Fibroblast of skin of abdomen (primary cell): ENCODE data around the gene COX10. TPM values are rescaled to one million over a fixed set of nuclear protein-coding genes. Genes with fewer than 3 reads are reported as not detected.
"Not testable (repeated sequence)": the region's sequence is repeated elsewhere in the genome, so short reads cannot be mapped to it uniquely, and the experiment has no call there.

Source experiments
- DNase-seq: peaks from one replicate; pipeline ENCODE4 v3.0.0-alpha.2; 2013
- polyA plus RNA-seq, 2 experiments: library from polyadenylated mRNA; unstranded; fragments of 120-200 nt; gene quantifications; one replicate each; pipeline ENCODE4 v1.2.1, GENCODE V29; 2013; ENCODE audit not compliant: insufficient read length in 2 of 2

The COX10 gene
- 14.3 TPM for polyA plus RNA-seq (2013, experiment 1 of 2; ENCODE audit: insufficient read length)
- 13.0 TPM for polyA plus RNA-seq (2013, experiment 2 of 2; ENCODE audit: insufficient read length)

DNA sequence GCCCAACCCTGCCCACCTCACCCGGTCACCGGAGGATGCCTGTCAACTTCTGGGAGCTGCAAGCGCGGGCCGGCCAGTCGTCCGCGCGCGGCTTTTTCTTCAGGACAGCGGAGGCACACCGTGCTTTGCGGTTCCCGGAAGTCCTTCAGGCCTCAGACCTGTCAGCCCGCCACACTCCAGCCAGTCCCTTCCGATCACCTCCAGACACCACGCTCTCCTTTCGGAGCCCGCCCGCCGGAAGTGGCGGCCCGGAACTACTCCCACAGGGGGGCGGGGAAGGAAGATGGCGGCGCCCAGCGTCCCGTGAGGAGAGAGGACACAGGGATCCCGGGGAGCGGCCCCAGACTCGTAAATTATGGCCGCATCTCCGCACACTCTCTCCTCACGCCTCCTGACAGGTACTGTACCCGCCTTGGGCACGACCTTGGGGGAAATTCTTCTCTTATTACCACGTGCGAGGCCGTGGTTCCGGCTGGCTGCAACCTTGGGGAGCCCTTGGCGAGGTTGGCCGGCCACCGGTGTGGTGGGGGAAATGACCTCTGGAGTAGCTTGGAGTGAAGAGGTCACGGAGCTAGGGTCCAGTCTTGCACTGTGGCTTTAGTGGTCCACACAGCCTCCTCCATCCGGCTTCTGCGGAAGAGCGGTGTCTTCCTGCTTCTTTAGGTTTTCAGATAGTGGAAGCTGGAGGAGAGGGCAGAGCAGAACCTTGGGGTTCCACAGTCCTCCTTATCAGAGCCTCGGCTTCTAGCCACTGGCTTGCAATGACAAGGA is at the start of gene COX10:
Gene COX10 (plus strand): TSS at position 254 of the 771 bp plus-strand sequence. CDS start 102 bp downstream, at position 356.
- DNase-seq, result peak; percentile 83

GRCh38 chr17:14021651-14022294 is 47.5 kb upstream of the COX10 start:
- not testable (repeated sequence) for DNase-seq

DNA sequence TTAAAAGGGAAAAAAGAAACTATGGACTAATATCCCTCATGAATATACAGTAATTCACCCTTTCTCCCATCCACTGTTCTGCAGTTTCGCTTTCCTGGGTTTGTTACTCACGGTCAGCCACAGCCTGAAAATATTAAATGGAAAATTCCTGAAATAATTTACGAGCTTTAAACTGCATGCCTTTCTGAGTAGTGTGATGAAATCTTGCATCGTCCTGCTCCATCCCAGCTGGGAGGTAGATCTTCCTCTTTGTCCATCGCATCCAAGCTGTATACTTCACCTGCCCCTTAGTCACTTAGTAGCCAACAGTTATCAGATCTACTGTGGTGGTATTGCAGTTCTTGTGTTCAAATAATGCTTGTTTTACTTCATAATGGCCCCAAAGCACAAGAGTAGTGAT is 39.5 kb upstream of the COX10 start:
- DNase-seq, result peak; percentile 57

GRCh38 chr17:14032234-14032633 is 37.1 kb upstream of the COX10 start:
- no peak for DNase-seq

DNA sequence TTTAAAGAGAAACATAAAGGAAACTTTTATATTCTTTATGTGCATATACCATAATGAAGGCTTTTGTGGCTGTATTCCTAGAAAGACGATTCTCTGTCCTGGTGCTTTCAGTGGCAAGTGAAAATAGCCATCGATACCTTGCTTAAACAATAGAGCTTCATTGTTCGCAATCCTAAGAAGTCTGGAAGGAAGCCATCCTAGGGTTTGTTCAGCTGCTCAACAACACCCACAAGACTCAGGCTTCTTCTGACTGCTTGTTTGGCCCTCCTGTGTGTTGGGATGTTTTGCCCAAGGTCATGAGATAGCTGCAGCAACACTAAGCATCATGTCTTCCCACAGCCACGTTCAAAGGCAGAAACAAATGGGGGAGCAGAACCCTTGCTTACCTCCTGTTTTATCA is 36.1 kb upstream of the COX10 start:
- no peak for DNase-seq

DNA sequence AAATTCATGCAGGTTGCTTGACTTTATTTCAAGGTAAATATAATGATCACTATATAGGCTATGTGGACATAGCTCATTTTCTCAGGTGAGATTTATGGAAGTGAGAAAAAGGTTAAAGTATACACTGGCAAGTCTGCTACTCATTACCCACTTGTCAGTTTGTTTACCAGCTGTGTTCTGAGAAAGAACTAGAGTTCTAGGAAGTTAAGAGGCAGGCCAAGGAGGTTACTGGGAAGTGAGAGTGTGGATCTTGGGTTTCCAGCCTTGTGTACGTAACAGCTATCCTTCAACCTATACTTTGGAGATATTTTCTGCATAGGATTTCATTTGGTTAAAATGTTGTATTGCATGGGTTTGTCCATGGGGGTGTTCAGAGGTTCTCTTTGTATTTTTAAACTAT is 31.9 kb upstream of the COX10 start:
- DNase-seq, result no peak

DNA sequence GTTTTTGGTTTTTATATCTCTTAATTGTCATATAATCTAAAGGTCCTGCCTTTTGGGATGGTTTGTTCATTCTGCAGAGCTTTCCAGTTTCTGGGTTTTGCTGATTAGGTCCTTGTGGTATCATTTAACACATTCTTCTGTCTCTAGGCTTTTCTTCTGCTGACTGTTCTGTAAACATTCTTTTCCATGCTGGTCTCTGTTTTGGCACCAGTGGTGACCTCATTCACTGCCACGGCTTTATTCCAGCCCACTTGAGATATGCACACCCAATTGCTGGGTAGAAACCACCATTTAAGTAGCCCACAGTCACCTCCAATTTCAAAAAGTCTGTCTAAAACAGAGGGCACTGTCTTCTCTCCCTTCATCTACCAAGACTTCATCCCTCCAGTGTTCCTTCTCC is 31.1 kb upstream of the COX10 start:
- DNase-seq, result peak; percentile 43

DNA sequence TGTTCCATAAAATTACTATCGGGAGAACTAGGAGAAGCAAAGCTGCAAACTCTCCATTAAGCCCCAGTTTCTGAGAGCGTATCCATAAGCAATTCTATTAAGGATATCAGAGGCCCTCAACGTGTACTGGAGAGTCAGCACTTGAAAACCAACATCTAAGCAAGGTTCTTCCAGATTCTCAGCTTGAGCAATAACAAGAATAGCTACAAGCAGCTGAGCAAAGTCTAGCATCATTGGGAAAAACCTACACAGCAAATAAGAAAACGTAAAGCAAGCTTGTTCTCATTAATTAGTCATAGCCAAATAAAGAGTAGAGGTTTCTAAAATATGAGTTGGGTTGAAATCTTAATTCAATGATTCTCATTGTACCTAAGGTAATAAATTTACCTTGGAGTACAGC is 26.9 kb upstream of the COX10 start:
- DNase-seq, result no peak

GRCh38 chr17:14044702-14045101 is 24.6 kb upstream of the COX10 start:
- DNase-seq, result no peak

DNA sequence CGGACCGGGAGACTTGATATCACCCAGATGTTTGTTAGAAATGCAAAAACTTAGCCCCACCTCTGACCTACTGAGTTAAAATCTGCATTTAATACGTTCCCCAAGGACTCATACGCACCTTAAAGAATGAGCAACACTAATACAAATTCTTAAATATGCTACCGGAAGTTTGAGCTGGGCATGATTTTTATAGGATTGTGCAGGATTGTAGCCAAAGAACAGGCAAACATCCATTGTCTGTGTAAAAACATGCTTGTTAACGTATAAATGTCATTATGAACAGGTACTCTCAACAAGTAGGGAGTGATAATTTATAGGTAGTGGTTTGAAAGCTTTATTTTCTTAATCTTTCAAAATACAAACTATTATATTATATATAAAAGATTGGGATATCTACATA is 22.3 kb upstream of the COX10 start:
- no peak for DNase-seq

DNA sequence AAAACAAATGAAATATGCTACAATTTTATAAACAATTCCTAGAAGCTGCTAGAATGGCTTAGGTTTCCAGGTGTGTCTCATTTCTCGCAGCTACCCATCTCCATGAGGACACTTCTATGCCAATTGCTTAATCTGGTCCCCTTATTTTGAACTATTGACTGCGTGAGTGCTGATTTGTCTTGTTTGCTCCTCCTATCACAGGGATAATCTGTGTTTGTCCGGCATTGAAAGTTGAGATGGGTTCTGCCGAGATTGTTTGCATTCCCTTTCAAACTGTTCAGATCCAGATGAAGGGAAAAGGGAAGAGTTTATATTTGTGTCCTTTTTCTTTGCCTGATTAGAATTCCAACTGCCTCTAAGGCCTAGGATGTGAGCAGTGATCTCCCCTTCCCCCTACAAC is 21.7 kb upstream of the COX10 start:
- no peak for DNase-seq

- no peak for DNase-seq
Observed at GRCh38 chr17:14048169-14048568, 21.1 kb upstream of the COX10 start.

DNA sequence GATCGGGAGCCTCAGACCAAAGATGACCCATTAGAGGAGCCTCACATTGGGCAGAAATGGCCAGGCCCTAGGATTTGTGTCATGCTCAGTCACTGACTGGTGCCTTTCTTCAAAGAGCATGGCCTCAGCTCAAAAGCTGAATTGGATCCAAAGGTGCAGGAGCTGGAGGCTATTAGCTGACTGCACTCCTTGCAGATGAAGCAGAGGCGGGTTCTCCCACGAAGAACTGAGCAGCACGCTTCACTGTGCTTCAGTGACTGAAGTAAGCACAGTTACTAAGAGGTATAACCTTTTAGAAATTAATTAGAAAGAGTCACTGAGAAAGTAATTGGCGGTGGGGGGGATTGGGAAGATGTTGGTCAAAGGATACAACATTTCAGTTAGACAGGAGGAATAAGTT is 18.7 kb upstream of the COX10 start:
- no peak for DNase-seq

GRCh38 chr17:14051692-14052091 is 17.6 kb upstream of the COX10 start:
- peak; percentile 12 for DNase-seq

GRCh38 chr17:14052886-14053615 is 16.3 kb upstream of the COX10 start:
- DNase-seq, result peak; percentile 75

DNA sequence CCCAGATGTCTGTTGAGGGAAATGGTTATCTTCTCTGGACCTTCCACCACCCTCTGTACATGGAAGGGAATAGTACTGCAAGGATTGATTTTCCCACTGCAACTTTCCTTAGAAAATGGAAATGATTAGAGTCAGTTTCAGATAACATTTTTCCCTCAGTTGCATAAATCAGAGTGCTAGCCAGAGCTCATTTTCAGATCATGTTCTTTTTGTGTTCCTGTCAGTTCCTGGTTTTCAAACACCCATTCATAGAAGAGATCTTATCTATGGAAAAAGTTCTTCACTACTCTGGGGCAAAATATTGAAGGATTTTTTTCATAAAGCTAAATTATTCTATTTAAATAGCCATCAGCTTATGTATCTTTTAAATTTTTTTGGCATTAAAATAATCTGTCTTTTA is 11.7 kb upstream of the COX10 start:
- DNase-seq, result peak; percentile 31

- peak; percentile 89 for DNase-seq
Observed at GRCh38 chr17:14058051-14058450, 11.3 kb upstream of the COX10 start.

DNA sequence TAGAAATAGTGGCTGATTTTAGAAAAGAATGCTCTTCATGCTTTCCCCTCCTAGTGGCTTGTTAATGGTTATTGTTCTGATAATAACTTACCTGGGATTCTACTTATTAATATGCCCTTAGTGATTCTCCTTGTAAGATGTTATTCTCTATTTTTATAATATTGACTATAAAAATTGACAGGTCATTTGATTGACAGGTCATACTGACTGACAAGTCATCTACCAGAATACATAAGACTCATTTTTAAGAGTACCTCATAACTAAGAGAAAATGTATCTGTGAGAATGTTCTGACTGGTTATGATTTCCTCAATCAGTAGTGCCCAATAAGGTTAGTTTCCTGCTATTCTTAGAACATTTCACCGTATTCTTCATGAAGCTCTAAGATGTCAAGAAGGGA is 8.6 kb upstream of the COX10 start:
- DNase-seq, result no peak

DNA sequence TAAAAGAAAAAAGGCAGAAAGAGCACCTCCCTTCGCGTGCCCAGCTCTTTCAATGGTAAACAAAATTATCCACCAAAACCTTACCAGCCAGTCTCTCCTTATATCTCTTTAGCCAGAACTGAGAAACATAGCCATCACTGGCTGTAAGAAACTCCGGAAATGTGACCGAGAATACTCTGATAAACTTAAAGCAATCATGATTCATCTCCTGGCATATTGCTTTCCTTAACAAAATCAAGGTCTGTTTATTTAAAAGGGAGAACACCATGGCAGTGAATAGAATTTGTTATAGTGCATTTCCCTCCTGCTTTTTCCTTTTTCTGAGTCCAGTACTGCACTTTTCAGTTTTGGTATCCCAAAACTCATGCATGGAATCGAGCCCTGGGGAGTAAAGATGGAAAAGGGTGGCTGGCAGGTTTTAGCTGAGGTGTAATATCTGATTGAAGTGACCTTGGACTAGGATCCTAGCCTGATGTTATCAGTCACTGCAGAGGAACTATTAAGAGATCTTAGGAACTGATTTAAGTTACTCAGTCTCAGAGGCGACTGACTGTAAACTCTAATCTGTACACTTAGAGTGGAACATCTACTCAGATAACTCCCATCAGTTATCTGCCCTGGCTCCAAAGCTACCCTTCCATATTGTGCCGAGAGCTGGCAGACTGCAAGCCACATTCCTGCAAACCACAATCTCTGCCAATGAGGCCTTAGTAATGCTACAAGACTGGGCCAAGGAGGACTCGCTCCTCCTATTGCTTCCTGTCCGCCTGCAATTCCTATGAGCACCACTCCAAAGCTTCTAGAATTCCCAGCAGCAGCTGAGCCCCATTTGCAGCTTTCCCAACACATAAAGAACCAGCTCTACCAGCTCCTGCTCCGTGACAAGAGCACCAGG is 7.4 kb upstream of the COX10 start:
- peak; percentile 72 for DNase-seq

DNA sequence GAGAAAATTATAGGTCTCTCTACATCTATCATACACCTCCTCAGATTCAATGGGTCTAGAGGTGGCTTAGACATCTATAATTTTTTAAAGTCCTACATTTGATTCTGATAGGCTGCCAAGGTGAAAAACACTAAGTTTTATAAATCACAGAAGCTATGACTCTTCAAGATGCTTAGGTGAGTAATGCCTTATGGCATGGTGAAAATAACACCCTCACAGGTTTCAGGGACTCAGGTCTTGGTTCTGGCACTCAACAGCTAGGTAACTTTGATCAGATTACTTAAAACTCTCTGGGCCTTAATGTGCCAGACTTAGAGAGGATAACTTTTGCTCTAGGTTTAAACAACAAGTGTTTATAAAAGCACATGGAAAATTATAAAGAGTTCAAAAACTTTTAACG is 2.0 kb upstream of the COX10 start:
- no peak for DNase-seq

DNA sequence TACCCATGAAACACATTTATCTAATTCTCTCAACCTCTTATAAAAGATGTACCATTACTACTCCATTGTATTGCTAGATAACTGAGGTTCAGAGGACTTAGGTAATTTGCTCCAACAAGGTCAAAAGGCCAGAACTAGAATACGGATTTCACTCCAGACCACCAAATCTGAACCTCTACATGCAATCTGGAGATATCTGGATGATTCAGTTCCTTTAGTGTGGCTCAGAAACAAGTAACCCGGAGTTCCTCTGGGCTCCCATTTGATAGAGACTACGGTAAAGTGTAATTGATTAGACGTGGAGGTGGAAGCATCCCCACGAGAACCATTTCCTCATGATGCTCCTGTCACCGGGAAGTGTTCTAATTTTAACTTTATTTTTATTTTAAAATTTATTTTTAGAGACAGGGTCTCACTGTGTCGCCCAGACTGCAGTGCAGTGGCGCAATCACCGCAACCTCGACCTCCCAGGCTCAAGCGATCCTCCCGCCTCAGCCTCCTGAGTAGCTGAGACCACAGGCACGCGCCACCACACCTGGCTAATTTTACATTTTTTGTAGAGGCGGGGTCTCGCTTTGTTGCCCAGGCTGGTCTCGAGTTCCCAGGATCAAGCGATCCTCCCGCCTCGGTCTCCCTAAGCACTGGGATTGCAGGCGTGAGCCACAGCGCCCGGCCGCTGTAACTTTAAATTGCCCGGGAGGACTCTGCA is 608 bp upstream of the COX10 start:
- DNase-seq, result no peak
